Keratinocyte (primary cell): ENCODE data around the gene FUT8.

Experiments
- CTCF ChIP-seq, 3 experiments: IDR thresholded peaks in 1 of 3; conservative IDR thresholded peaks in 1 of 3; optimal IDR thresholded peaks in 1 of 3; 2 replicates in 2 of 3; 3 replicates in 1 of 3; pipeline versions ENCODE3 to v1.5.1; 2011; ENCODE audit warnings: low read length in 3 of 3, mild to moderate bottlenecking in 3 of 3, moderate library complexity in 2 of 3, control low read depth in 1 of 3, inconsistent platforms in 1 of 3; ENCODE audit not compliant: insufficient read depth in 2 of 3; ENCODE audit errors: extremely low read depth in 1 of 3
- EZH2 ChIP-seq: IDR thresholded peaks from one replicate; pipeline ENCODE4 v1.6.1; 2012; ENCODE audit warnings: inconsistent platforms, mild to moderate bottlenecking, low read length, moderate library complexity

- TF ChIP-seq CTCF (optimal IDR thresholded peaks at IDR 0.05 in 1 of 3, IDR thresholded peaks at IDR 0.05 in 1 of 3, conservative IDR thresholded peaks at IDR 0.05 in 1 of 3; ENCODE audit: extremely low read depth in 1 of 3, insufficient read depth in 2 of 3, low read length in 3 of 3) (no peak), EZH2 (no peak)
These were observed 153.4 kb downstream of the FUT8 start for GRCh38 chr14:65565948-65566347.
